ENCODE data around the gene CIB4.

CIB4 gene

GRCh38 chr2:26536371-26537068, 104.6 kb downstream of the CIB4 start:
- no peak overlapping the region for H3K27ac ChIP-seq
- H3K4me3 ChIP-seq (ENCODE audit: low read depth, low read length): no peak overlapping the region
- in situ Hi-C loops (cut with HindIII; ENCODE audit: low pct_ligation_motif_present, low sequenced_read_pairs): no loop called here
- no peak for TF ChIP-seq CTCF (IDR thresholded peaks at IDR 0.05; ENCODE audit: low read depth, low read length, missing control alignments)
- DNase-seq: no peak
- peaks cover 2% of the 10 kb centered on the region for H3K27me3 ChIP-seq (replicated peaks)
- no peaks in the 10 kb centered on the region for H3K36me3 ChIP-seq (replicated peaks)

DNA sequence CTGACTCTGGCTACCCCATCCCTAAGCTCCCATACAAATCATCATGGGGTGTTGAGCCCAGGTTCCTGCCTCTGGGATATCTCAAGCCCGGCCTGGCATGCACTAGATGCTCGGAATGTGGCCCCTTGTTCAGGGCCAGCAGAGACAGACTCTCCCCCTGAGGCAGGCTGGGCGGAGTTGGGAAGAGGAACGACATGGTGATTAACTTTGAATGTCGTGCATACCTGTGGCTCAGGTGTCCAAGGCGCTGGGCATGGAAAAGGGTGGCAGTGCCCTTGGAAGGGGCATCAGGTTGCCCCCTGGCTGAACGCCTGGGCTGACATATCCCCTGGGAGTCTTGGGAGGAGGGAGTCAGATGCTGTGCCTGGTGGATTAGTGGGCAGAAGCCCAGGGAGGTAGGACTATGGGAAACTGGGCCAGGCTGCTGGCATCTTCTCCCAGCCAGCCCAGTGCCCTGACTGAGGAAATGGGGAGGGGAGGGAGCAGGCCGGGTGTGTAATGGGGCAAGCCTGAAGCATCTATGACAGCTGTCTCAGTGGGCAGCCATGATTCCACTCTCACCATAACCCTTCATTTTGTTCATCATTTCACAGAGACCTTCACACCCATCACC, 105.4 kb downstream of the CIB4 start:
- H3K4me3 ChIP-seq (ENCODE audit: low read depth, low read length): no peak overlapping the region
- TF ChIP-seq CTCF (IDR thresholded peaks at IDR 0.05; ENCODE audit: low read depth, low read length, missing control alignments): no peak
- H3K27ac ChIP-seq: no peak overlapping the region
- no peaks in the 10 kb centered on the region for H3K27me3 ChIP-seq (replicated peaks)
- no peaks in the 10 kb centered on the region for H3K36me3 ChIP-seq (replicated peaks)
- in situ Hi-C loops (cut with HindIII; ENCODE audit: low pct_ligation_motif_present, low sequenced_read_pairs): no loop called here
- no peak for DNase-seq

GRCh38 chr2:26534865-26535662, 106.1 kb downstream of the CIB4 start:
- H3K4me3 ChIP-seq (ENCODE audit: low read depth, low read length): no peak overlapping the region
- H3K36me3 ChIP-seq (replicated peaks): no peaks in the 10 kb centered on the region
- TF ChIP-seq CTCF (IDR thresholded peaks at IDR 0.05; ENCODE audit: low read depth, low read length, missing control alignments): no peak
- DNase-seq: no peak
- H3K27ac ChIP-seq: no peak overlapping the region
- no peaks in the 10 kb centered on the region for H3K27me3 ChIP-seq (replicated peaks)
- in situ Hi-C loops (cut with HindIII; ENCODE audit: low pct_ligation_motif_present, low sequenced_read_pairs): no loop called here

DNA sequence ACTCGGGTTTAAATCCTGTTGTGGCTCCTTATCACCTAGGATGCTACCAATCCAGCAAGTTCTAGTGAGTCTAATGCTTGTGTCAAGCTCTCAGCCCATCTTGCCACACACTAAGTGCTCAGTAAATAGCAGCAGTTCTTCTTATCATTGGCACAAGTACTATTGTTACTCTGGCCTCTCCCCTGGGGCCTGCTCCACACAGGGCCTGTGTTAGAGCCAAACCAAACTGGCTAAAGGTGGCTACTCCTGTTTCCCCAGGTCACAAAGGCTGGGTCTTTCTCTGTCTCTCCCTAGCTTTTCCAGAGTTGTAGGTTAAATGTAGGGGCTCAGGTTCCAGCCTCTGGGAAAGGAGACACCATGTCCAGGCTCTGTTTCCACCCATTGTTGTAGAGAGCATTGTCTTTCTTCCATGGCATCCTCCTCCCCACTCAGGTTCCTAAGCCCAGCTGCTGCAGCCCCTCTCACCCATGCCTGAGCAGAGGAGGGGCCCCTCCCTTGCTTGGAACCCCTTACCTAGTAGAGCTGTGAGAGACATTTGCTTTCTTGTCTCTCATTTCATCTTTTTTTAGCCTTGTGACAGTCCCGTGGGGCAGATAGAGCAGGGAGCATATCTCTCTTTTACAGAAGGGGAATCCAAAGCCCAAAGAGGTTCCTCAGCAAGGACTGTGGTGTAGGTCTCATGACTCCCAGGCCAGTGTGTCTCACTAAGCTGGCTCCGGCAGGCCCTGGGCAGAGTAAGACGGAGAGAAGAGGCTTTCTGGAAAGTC, 106.9 kb downstream of the CIB4 start:
- DNase-seq: no peak
- no peaks in the 10 kb centered on the region for H3K36me3 ChIP-seq (replicated peaks)
- H3K27me3 ChIP-seq (replicated peaks): no peaks in the 10 kb centered on the region
- no peak overlapping the region for H3K4me3 ChIP-seq (ENCODE audit: low read depth, low read length)
- TF ChIP-seq CTCF (IDR thresholded peaks at IDR 0.05; ENCODE audit: low read depth, low read length, missing control alignments): no peak
- no peak overlapping the region for H3K27ac ChIP-seq
- in situ Hi-C loops (cut with HindIII; ENCODE audit: low pct_ligation_motif_present, low sequenced_read_pairs): no loop called here

GRCh38 chr2:26533661-26534060, 107.5 kb downstream of the CIB4 start:
- in situ Hi-C loops (cut with HindIII; ENCODE audit: low pct_ligation_motif_present, low sequenced_read_pairs): no loop called here
- Histone ChIP-seq H3K4me3 (ENCODE audit: low read depth, low read length) (no peak overlapping the region), H3K27me3 (replicated peaks) (no peaks in the 10 kb centered on the region), H3K36me3 (replicated peaks) (no peaks in the 10 kb centered on the region), H3K27ac (no peak overlapping the region)
- no peak for TF ChIP-seq CTCF (IDR thresholded peaks at IDR 0.05; ENCODE audit: low read depth, low read length, missing control alignments)
- no peak for DNase-seq
